DOHH2 (cell line): ENCODE data around the gene WASF2.

Source experiments
- H3F3A ChIP-seq: fragments of 200-600 bp; sonication (generic), shearing (Covaris generic); 2 replicates; pipeline ENCODE4 v1.6.0; 2016; ENCODE audit warnings: antibody characterized with exemption, mild to moderate bottlenecking; ENCODE audit not compliant: control insufficient read depth, insufficient read depth
- H3K27ac ChIP-seq: fragments of 200-600 bp; sonication (generic); 2 replicates; pipeline ENCODE4 v1.5.1; 2014; ENCODE audit warnings: low read depth, mild to moderate bottlenecking, low read length, moderate library complexity
- H3K27me3 ChIP-seq: fragments of 200-600 bp; sonication (generic); 2 replicates; pipeline ENCODE4 v1.6.1; 2014; ENCODE audit warnings: mild to moderate bottlenecking, low read length, mixed read lengths; ENCODE audit not compliant: control insufficient read depth
- H3K36me3 ChIP-seq: fragments of 200-600 bp; sonication (generic); 2 replicates; pipeline ENCODE4 v1.6.1; 2014; ENCODE audit warnings: mild to moderate bottlenecking, low read length, moderate library complexity, mixed read lengths; ENCODE audit not compliant: control insufficient read depth
- H3K4me1 ChIP-seq: fragments of 200-600 bp; sonication (generic); 2 replicates; pipeline ENCODE4 v1.6.1; 2014; ENCODE audit warnings: mild to moderate bottlenecking, low read length, mixed read lengths; ENCODE audit not compliant: control insufficient read depth
- H3K4me2 ChIP-seq: fragments of 200-600 bp; sonication (generic); 2 replicates; pipeline ENCODE4 v1.6.0; 2014; ENCODE audit warnings: mild to moderate bottlenecking, low read length, moderate library complexity
- H3K4me3 ChIP-seq: fragments of 200-600 bp; sonication (generic); 2 replicates; pipeline ENCODE4 v1.5.1; 2014; ENCODE audit warnings: mild to moderate bottlenecking, low read length, mixed read lengths
- H3K79me2 ChIP-seq: fragments of 200-600 bp; sonication (generic); 2 replicates; pipeline ENCODE4 v1.6.1; 2014; ENCODE audit warnings: mild to moderate bottlenecking, low read length, mixed read lengths; ENCODE audit not compliant: control insufficient read depth
- H3K9me2 ChIP-seq: fragments of 200-600 bp; sonication (generic); replicated peaks from 2 replicates; pipeline ENCODE4 v1.6.1; 2014; ENCODE audit warnings: mild to moderate bottlenecking, low read length, mixed read lengths; ENCODE audit not compliant: control insufficient read depth
- H3K9me3 ChIP-seq: fragments of 200-600 bp; sonication (generic); 2 replicates; pipeline ENCODE4 v1.6.1; 2014; ENCODE audit warnings: antibody characterized with exemption, low read length, mixed read lengths; ENCODE audit not compliant: control insufficient read depth, insufficient read depth
- H4K20me1 ChIP-seq: fragments of 200-600 bp; sonication (generic); 2 replicates; pipeline ENCODE4 v1.6.0; 2014; ENCODE audit warnings: low read depth, mild to moderate bottlenecking, antibody characterized with exemption, low read length, moderate library complexity; ENCODE audit not compliant: control insufficient read depth, insufficient read depth
- CTCF ChIP-seq: fragments of 200-600 bp; sonication (generic); IDR thresholded peaks from one replicate; pipeline ENCODE4 v1.5.1; 2014; ENCODE audit warnings: antibody characterized with exemption, mild to moderate bottlenecking, low read depth, low read length; ENCODE audit not compliant: poor library complexity, severe bottlenecking
- EZH2phosphoT487 ChIP-seq: fragments of 200-600 bp; sonication (generic); IDR thresholded peaks from 2 replicates; pipeline ENCODE4 v1.6.1; 2017; ENCODE audit warnings: borderline replicate concordance, mild to moderate bottlenecking, antibody characterized with exemption, low read length, moderate library complexity, mixed read lengths

Gene WASF2

GRCh38 chr1:27525296-27526272 lies 35.6 kb upstream of the WASF2 start:
- peak overlapping the region; percentile 82 for H3K4me2 ChIP-seq
- H3K4me3 ChIP-seq = peak overlapping the region; percentile 74
- no peak for TF ChIP-seq CTCF
- no peak for TF ChIP-seq EZH2phosphoT487
- peaks cover 28% of the 10 kb centered on the region for H3F3A ChIP-seq
- no peaks in the 10 kb centered on the region for H3K36me3 ChIP-seq
- H3K27me3 ChIP-seq = peaks cover 2% of the 10 kb centered on the region; the same call in 1 of the 2 replicates
- H4K20me1 ChIP-seq = no peaks in the 10 kb centered on the region
- peaks cover 65% of the 10 kb centered on the region for H3K4me1 ChIP-seq
- H3K9me3 ChIP-seq = no peaks in the 10 kb centered on the region
- H3K79me2 ChIP-seq = peaks cover 9% of the 10 kb centered on the region
- no peaks in the 10 kb centered on the region for H3K9me2 ChIP-seq
- H3K27ac ChIP-seq = peak overlapping the region; percentile 79

- no peak overlapping the region for H3K27ac ChIP-seq
- H3K4me3 ChIP-seq = no peak overlapping the region
- H4K20me1 ChIP-seq = no peaks in the 10 kb centered on the region
- peak; percentile 7 for TF ChIP-seq CTCF
- TF ChIP-seq EZH2phosphoT487 = no peak
- peaks cover 2% of the 10 kb centered on the region; the same call in 1 of the 2 replicates for H3K27me3 ChIP-seq
- no peaks in the 10 kb centered on the region for H3K36me3 ChIP-seq
- H3K9me3 ChIP-seq = no peaks in the 10 kb centered on the region
- H3F3A ChIP-seq = peaks cover 10% of the 10 kb centered on the region; the same call in 1 of the 2 replicates
- H3K4me2 ChIP-seq = peak overlapping the region; percentile 27
- H3K79me2 ChIP-seq = peaks cover 9% of the 10 kb centered on the region
- peaks cover 60% of the 10 kb centered on the region for H3K4me1 ChIP-seq
- H3K9me2 ChIP-seq = no peaks in the 10 kb centered on the region
Measured at GRCh38 chr1:27523337-27524020, 33.5 kb upstream of the WASF2 start.

- Histone ChIP-seq H3K9me2 (no peaks in the 10 kb centered on the region), H3K9me3 (no peaks in the 10 kb centered on the region), H3K36me3 (no peaks in the 10 kb centered on the region), H3K4me3 (no peak overlapping the region), H3K27ac (no peak overlapping the region), H3K27me3 (no peaks in the 10 kb centered on the region), H3K4me1 (peaks cover 52% of the 10 kb centered on the region), H3K79me2 (peaks cover 9% of the 10 kb centered on the region), H3K4me2 (peak overlapping the region; percentile 27), H3F3A (peaks cover 8% of the 10 kb centered on the region; the same call in 1 of the 2 replicates), H4K20me1 (no peaks in the 10 kb centered on the region)
- TF ChIP-seq CTCF (peak; percentile 53), EZH2phosphoT487 (no peak)
Measured at GRCh38 chr1:27522432-27523336, 32.7 kb upstream of the WASF2 start.
